CD4-positive, alpha-beta T cell treated with Interleukin-15 for 1 hour (primary cell): ENCODE measurements around the gene RMRP.

Experiments
- DNase-seq: peaks from one replicate; pipeline ENCODE4 v3.0.0-alpha.2; 2020

Gene RMRP

GRCh38 chr9:35657546-35658136, at the start of gene RMRP:
Gene RMRP, minus strand, starts transcription at chr9:35658019.
- peak; percentile 94 for DNase-seq

- no peak for DNase-seq
Observed at GRCh38 chr9:35706951-35707350, 49.1 kb upstream of the RMRP start.

- DNase-seq: no peak
Observed at GRCh38 chr9:35705836-35706430, 48.1 kb upstream of the RMRP start.

- DNase-seq: no peak
Observed at GRCh38 chr9:35705372-35705771, 47.6 kb upstream of the RMRP start.

GRCh38 chr9:35703906-35704672, 46.3 kb upstream of the RMRP start:
- no peak for DNase-seq

GRCh38 chr9:35702696-35703095, 44.9 kb upstream of the RMRP start:
- no peak for DNase-seq

GRCh38 chr9:35700942-35701341, 43.1 kb upstream of the RMRP start:
- no peak for DNase-seq

- DNase-seq: no peak
Observed at GRCh38 chr9:35700031-35700430, 42.2 kb upstream of the RMRP start.

GRCh38 chr9:35698231-35698630, 40.4 kb upstream of the RMRP start:
- DNase-seq: no peak

GRCh38 chr9:35697486-35697885, 39.7 kb upstream of the RMRP start:
- DNase-seq: no peak

- DNase-seq: peak; percentile 61
Observed at GRCh38 chr9:35696520-35697215, 38.8 kb upstream of the RMRP start.

GRCh38 chr9:35695943-35696401, 38.2 kb upstream of the RMRP start:
- DNase-seq: no peak

- DNase-seq: no peak
Observed at GRCh38 chr9:35691757-35692301, 34.0 kb upstream of the RMRP start.

GRCh38 chr9:35691334-35691650, 33.5 kb upstream of the RMRP start:
- no peak for DNase-seq

GRCh38 chr9:35690614-35691333, 33.0 kb upstream of the RMRP start:
- DNase-seq: no peak

GRCh38 chr9:35690294-35690613, 32.4 kb upstream of the RMRP start:
- no peak for DNase-seq

GRCh38 chr9:35689542-35690293, 31.9 kb upstream of the RMRP start, which contains the start of gene TPM2:
Gene TPM2, minus strand, starts transcription at chr9:35689925. Its CDS starts 108 bp downstream, at chr9:35689817.
- DNase-seq: no peak

GRCh38 chr9:35688558-35689541, 31.0 kb upstream of the RMRP start:
- no peak for DNase-seq

- no peak for DNase-seq
Observed at GRCh38 chr9:35687972-35688557, 30.2 kb upstream of the RMRP start.

- DNase-seq: no peak
Observed at GRCh38 chr9:35687306-35687705, 29.5 kb upstream of the RMRP start.
